GM19455 (cell line): ENCODE results near the gene OR10G7.

Experiments used
- ATAC-seq: cut with Tn5 transposase; IDR thresholded peaks from one replicate; pipeline ENCODE4 v1.9.1; 2021; ENCODE audit not compliant: unreplicated experiment

Gene OR10G7

GRCh38 chr11:124041254-124041653 lies at the start of gene OR10G7:
Gene OR10G7, minus strand, starts transcription at chr11:124041325. Its CDS starts 2,324 bp downstream, at chr11:124039001.
- ATAC-seq: no peak

- ATAC-seq: no peak
These were observed 45.1 kb upstream of the OR10G7 start for GRCh38 chr11:124085997-124086846.

- ATAC-seq: no peak
These were observed 44.5 kb upstream of the OR10G7 start for GRCh38 chr11:124085583-124085982.

- ATAC-seq: no peak
These were observed 41.2 kb upstream of the OR10G7 start for GRCh38 chr11:124082371-124082770.

GRCh38 chr11:124081483-124081882 lies 40.4 kb upstream of the OR10G7 start:
- ATAC-seq: no peak

- ATAC-seq: no peak
These were observed 39.3 kb upstream of the OR10G7 start for GRCh38 chr11:124080327-124081001.

- ATAC-seq: no peak
These were observed 38.7 kb upstream of the OR10G7 start for GRCh38 chr11:124079631-124080326.

GRCh38 chr11:124078591-124078990 lies 37.5 kb upstream of the OR10G7 start:
- no peak for ATAC-seq

GRCh38 chr11:124077266-124077665 lies 36.1 kb upstream of the OR10G7 start:
- no peak for ATAC-seq

- ATAC-seq: peak; percentile 65
These were observed 34.9 kb upstream of the OR10G7 start for GRCh38 chr11:124075841-124076651.

- ATAC-seq: no peak
These were observed 34.3 kb upstream of the OR10G7 start for GRCh38 chr11:124075492-124075840.

GRCh38 chr11:124074554-124074953 lies 33.4 kb upstream of the OR10G7 start:
- no peak for ATAC-seq

- ATAC-seq: no peak
These were observed 31.0 kb upstream of the OR10G7 start for GRCh38 chr11:124072147-124072546.

GRCh38 chr11:124071623-124071948 lies 30.5 kb upstream of the OR10G7 start:
- ATAC-seq: no peak

GRCh38 chr11:124070915-124071622 lies 29.9 kb upstream of the OR10G7 start:
- peak; percentile 88 for ATAC-seq

GRCh38 chr11:124069429-124070401 lies 28.6 kb upstream of the OR10G7 start:
- ATAC-seq: peak; percentile 74

- no peak for ATAC-seq
These were observed 27.5 kb upstream of the OR10G7 start for GRCh38 chr11:124068601-124069110.

- no peak for ATAC-seq
These were observed 11.8 kb upstream of the OR10G7 start for GRCh38 chr11:124052966-124053365.

GRCh38 chr11:124050748-124051147 lies 9.6 kb upstream of the OR10G7 start:
- ATAC-seq: no peak
